Osteoblast (primary cell): Measurements from ENCODE around the gene RAB3C. TPM values are rescaled to one million over a fixed set of nuclear protein-coding genes. Genes with fewer than 3 reads are reported as not detected.

Experiments
- DNase-seq: peaks from one replicate; pipeline ENCODE4 v3.0.0; 2011; ENCODE audit warnings: low spot score, mixed read lengths; ENCODE audit not compliant: insufficient read length; ENCODE audit errors: missing footprints
- H2AFZ ChIP-seq: 2 replicates; pipeline ENCODE4 v1.6.0; 2011; ENCODE audit warnings: mild to moderate bottlenecking, low read length
- H3K27ac ChIP-seq: 2 replicates; pipeline ENCODE4 v1.5.1; 2011; ENCODE audit warnings: mild to moderate bottlenecking, low read depth, low read length, moderate library complexity
- H3K27me3 ChIP-seq: 2 replicates; pipeline ENCODE4 v1.6.0; 2012; ENCODE audit warnings: mild to moderate bottlenecking, control low read depth, inconsistent platforms, low read length, moderate library complexity; ENCODE audit not compliant: insufficient read depth
- H3K36me3 ChIP-seq: 2 replicates; pipeline ENCODE4 v1.5.1; 2011; ENCODE audit warnings: mild to moderate bottlenecking, low read length, control low read depth, moderate library complexity; ENCODE audit not compliant: insufficient read depth
- H3K4me1 ChIP-seq: 2 replicates; pipeline ENCODE4 v1.5.1; 2011; ENCODE audit warnings: mild to moderate bottlenecking, low read length, control low read depth, moderate library complexity; ENCODE audit not compliant: insufficient read depth
- H3K4me2 ChIP-seq: 2 replicates; pipeline ENCODE4 v1.6.0; 2011; ENCODE audit warnings: mild to moderate bottlenecking, low read length; ENCODE audit not compliant: insufficient read depth
- H3K4me3 ChIP-seq: fragments of 200-600 bp; sonication (generic); 3 replicates; pipeline ENCODE4 v1.5.1; 2012; ENCODE audit warnings: mild to moderate bottlenecking, low read length, inconsistent platforms; ENCODE audit not compliant: insufficient read depth
- H3K79me2 ChIP-seq: 2 replicates; pipeline ENCODE4 v1.6.0; 2012; ENCODE audit warnings: mild to moderate bottlenecking, low read length, control low read depth, inconsistent platforms; ENCODE audit not compliant: insufficient read depth
- H3K9me3 ChIP-seq: 2 replicates; pipeline ENCODE4 v1.5.1; 2011; ENCODE audit warnings: low read depth, low read length, control low read depth
- H4K20me1 ChIP-seq: 2 replicates; pipeline ENCODE4 v1.6.0; 2012; ENCODE audit warnings: mild to moderate bottlenecking, low read length, control low read depth; ENCODE audit not compliant: insufficient read depth
- CTCF ChIP-seq: IDR thresholded peaks from 2 replicates; pipeline ENCODE4 v1.5.1; 2011; ENCODE audit warnings: mild to moderate bottlenecking, low read depth, low read length, moderate library complexity; ENCODE audit errors: extremely low read depth
- total RNA-seq: library from RNA; depleted of rRNA; stranded (reverse); fragments of >200 nt; gene quantifications from 2 replicates; pipeline ENCODE4 v1.2.3, GENCODE V29; 2012

The RAB3C gene
- total RNA-seq, 1 donor: not detected

- no peak for DNase-seq
- Histone ChIP-seq H2AFZ (no peak overlapping the region), H3K4me3 (no peak overlapping the region), H3K36me3 (no peaks in the 10 kb centered on the region), H3K27me3 (no peaks in the 10 kb centered on the region), H3K27ac (no peak overlapping the region), H4K20me1 (no peaks in the 10 kb centered on the region), H3K4me2 (no peak overlapping the region), H3K9me3 (no peaks in the 10 kb centered on the region), H3K4me1 (no peaks in the 10 kb centered on the region), H3K79me2 (no peaks in the 10 kb centered on the region)
- TF ChIP-seq CTCF: no peak
Observed at GRCh38 chr5:58737671-58738070, 154.8 kb downstream of the RAB3C start.

- Histone ChIP-seq H4K20me1 (no peaks in the 10 kb centered on the region), H2AFZ (no peak overlapping the region), H3K4me2 (no peak overlapping the region), H3K4me3 (no peak overlapping the region), H3K36me3 (no peaks in the 10 kb centered on the region), H3K79me2 (no peaks in the 10 kb centered on the region), H3K27me3 (no peaks in the 10 kb centered on the region), H3K4me1 (no peaks in the 10 kb centered on the region), H3K27ac (no peak overlapping the region), H3K9me3 (no peaks in the 10 kb centered on the region)
- no peak for TF ChIP-seq CTCF
- DNase-seq: no peak
Observed at GRCh38 chr5:58738336-58738735, 155.5 kb downstream of the RAB3C start.

GRCh38 chr5:58739051-58739450 is 156.2 kb downstream of the RAB3C start:
- no peaks in the 10 kb centered on the region for H3K27me3 ChIP-seq
- H3K4me3 ChIP-seq: no peak overlapping the region
- H3K4me1 ChIP-seq: no peaks in the 10 kb centered on the region
- no peaks in the 10 kb centered on the region for H3K79me2 ChIP-seq
- no peak for TF ChIP-seq CTCF
- no peaks in the 10 kb centered on the region for H3K36me3 ChIP-seq
- no peak for DNase-seq
- no peaks in the 10 kb centered on the region for H3K9me3 ChIP-seq
- no peak overlapping the region for H3K4me2 ChIP-seq
- H3K27ac ChIP-seq: no peak overlapping the region
- H4K20me1 ChIP-seq: no peaks in the 10 kb centered on the region
- no peak overlapping the region for H2AFZ ChIP-seq

GRCh38 chr5:58740956-58741355 is 158.1 kb downstream of the RAB3C start:
- H3K27ac ChIP-seq: no peak overlapping the region
- H2AFZ ChIP-seq: no peak overlapping the region
- H3K4me1 ChIP-seq: no peaks in the 10 kb centered on the region
- H4K20me1 ChIP-seq: no peaks in the 10 kb centered on the region
- no peaks in the 10 kb centered on the region for H3K79me2 ChIP-seq
- no peaks in the 10 kb centered on the region for H3K9me3 ChIP-seq
- TF ChIP-seq CTCF: no peak
- no peak overlapping the region for H3K4me2 ChIP-seq
- no peaks in the 10 kb centered on the region for H3K36me3 ChIP-seq
- no peaks in the 10 kb centered on the region for H3K27me3 ChIP-seq
- no peak overlapping the region for H3K4me3 ChIP-seq
- DNase-seq: no peak
